Measurements from ENCODE around the gene CSF1.

DNA sequence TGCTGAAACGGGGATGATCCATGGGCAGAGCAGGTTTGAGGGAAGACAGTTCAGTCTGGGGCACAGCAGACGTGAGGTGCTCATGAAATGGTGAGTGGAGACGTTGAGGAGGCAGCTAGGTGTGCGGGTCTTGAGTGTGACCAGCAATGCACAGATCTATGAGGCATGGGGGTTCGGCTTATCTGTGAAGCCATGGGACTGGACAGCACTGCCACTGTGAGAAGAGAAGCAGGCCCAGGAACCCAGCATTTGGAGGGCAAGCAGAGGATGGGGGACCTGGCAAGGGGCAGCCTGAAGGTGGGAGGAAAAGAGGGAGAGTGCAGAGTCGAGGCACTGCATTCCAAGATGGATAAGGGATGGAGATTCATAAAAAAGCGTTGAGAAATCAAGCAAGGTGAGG, 8.0 kb downstream of the CSF1 start:
- TF ChIP-seq EZH2 (IDR thresholded peaks at IDR 0.05; ENCODE audit: insufficient read depth, poor library complexity, severe bottlenecking), result no peak
- no peak for TF ChIP-seq EZH2phosphoT487 (IDR thresholded peaks at IDR 0.05; ENCODE audit: insufficient read depth, low read depth)

All from GM23248 (cell line).